HG03521 (cell line): ENCODE results near the gene CCDC171.
"Not testable (repeated sequence)": the region's sequence is repeated elsewhere in the genome, so short reads cannot be mapped to it uniquely, and the experiment has no call there.

Source experiments
- ATAC-seq: cut with Tn5 transposase; IDR thresholded peaks from one replicate; pipeline ENCODE4 v1.9.1; 2021; ENCODE audit warnings: mild to moderate bottlenecking, moderate library complexity; ENCODE audit not compliant: unreplicated experiment

The CCDC171 gene

GRCh38 chr9:15552636-15553527 is at the start of gene CCDC171:
CCDC171 (plus strand) TSS chr9:15553043; CDS start chr9:15564089, 11,046 bp downstream.
- peak; percentile 78 for ATAC-seq

GRCh38 chr9:15505921-15506320 is 46.9 kb upstream of the CCDC171 start:
- ATAC-seq: no peak

- peak; percentile 42 for ATAC-seq
Measured at GRCh38 chr9:15509931-15510788, 42.7 kb upstream of the CCDC171 start.

DNA sequence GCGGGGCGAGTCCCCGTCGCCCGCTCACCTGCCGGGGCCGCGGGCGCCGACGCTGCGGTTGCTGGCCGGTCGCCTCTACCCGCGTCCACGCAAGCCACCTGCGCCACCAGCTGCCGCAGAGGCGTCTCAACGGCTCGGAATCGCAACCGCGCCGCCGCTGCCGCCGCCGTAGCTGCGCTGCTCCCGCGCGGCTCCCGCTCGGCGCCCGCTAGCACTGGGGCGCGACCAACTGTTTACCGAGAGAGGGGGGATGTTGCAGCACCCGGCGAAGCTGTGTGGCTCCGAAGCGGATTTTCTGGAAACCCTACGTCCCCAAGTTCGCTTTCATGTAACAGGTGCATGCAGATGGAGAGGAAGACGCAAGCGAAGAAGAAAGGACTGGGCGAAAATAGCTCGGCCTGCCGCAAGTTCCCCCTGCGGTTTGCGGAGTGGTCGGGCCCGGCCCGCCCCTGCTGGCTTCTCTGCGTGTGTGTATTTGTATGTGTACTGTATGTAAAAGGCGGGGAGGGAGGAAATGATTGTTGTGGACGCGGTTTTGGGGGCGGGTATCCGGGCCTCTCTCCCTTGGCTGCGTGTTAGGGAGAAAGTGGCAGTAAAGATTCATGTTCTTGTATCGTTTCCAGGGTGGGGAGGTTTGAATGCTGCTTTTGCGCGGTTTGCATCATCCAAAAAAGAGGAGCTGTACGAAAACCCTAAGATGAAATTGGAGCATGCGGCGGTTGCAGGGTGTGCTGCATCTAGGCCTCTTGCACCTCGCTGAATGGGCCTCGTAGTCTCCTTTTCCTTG is 41.9 kb upstream of the CCDC171 start, which contains the start of gene PSIP1:
PSIP1 (minus strand) TSS at position 182 of the 787 bp plus-strand sequence. CDS start 782 bp downstream, outside the sequence.
- ATAC-seq: peak; percentile 73

GRCh38 chr9:15512204-15512603 is 40.6 kb upstream of the CCDC171 start:
- no peak for ATAC-seq

GRCh38 chr9:15512889-15513288 is 40.0 kb upstream of the CCDC171 start:
- no peak for ATAC-seq

GRCh38 chr9:15513335-15513734 is 39.5 kb upstream of the CCDC171 start:
- ATAC-seq: no peak

DNA sequence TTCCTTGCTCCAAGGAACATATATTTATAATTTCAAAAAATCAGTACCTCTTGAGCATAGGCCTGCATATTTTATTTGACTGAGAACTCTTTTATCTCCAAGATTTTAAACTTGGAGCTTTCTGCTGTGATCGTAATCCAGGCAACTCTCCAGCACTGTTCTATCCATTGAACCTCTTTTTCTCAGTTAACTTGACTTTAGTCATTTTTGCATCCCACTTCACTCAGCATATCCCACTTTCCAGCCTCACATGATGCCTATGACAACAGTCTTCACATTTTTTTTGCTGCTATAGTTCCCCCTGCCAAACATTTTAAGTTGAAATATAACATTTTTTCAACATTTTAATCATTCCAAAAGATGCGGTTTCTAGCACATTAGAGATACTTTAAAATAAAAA is 33.0 kb upstream of the CCDC171 start:
- ATAC-seq: no peak

- no peak for ATAC-seq
Measured at GRCh38 chr9:15521254-15521653, 31.6 kb upstream of the CCDC171 start.

DNA sequence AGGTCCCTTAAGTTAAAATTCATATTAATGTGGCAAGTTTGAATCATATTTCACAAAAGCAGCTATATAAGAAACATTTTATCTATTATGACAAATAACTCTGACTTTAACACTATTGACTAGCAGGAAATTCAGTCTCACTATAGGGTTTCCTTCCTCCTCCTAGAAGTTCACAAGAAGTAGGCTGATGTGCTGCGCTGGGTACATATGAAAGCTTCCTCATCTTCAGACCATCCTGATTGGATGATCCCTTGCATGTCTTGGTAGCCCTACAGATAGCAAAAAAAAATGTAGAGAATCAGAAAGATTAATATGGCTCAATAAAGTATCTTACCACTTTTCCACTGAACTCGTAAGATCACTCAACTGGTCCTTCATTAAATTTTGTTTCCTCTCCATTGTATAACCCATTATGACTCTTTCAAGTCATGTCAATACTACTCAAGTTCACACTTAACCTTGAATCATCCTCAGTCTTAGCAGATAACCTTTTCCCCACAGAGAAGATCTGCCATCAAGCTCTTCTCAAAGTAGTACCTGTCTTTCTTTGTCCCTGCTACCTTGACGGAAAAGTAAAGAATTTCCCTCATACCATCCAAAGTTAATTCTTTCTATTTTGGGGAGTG is 30.6 kb upstream of the CCDC171 start:
- no peak for ATAC-seq

- no peak for ATAC-seq
Measured at GRCh38 chr9:15524845-15525455, 27.9 kb upstream of the CCDC171 start.

GRCh38 chr9:15525958-15526357 is 26.9 kb upstream of the CCDC171 start:
- ATAC-seq: no peak

DNA sequence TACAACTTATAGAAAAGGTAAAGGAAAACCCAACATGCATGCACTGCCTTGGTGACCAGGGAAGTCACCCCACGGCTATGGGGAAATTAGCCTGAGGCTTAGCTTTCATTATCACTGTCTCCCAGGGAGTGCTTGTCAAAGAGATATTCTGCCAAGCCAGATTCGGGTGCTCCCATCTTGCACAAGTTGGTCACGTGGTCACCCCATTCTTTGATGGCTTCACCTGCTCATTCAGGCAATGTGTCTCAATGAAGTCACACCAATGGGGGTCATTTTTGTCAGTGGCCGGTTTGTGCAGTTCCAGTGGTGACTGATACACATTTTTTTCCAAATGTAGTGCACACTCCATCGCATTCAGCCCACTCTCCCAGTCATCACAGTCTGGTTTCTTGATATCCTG is 25.8 kb upstream of the CCDC171 start:
- ATAC-seq: not testable (repeated sequence)

GRCh38 chr9:15529566-15530324 is 23.1 kb upstream of the CCDC171 start:
- ATAC-seq: peak; percentile 79

DNA sequence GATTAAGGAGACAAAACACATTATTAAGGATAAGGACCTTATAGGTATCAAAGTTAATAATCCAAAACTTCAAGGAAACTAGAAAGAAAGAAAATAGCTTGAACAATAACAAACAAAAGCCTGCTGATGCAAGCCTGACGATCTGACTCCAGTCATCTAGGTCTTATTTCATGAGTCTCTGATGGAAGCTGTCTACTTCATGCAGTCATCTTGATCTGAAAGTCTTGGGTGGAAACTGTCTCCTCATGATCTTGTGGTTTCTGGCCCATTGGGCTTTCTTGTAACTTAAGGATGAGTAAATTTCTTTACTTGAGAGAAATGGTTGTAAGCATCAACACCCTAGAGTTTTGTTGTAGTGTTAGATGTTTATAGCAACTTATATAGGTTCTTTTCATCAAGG is 21.5 kb upstream of the CCDC171 start:
- ATAC-seq: peak; percentile 30

GRCh38 chr9:15541872-15542271 is 11.0 kb upstream of the CCDC171 start:
- no peak for ATAC-seq

DNA sequence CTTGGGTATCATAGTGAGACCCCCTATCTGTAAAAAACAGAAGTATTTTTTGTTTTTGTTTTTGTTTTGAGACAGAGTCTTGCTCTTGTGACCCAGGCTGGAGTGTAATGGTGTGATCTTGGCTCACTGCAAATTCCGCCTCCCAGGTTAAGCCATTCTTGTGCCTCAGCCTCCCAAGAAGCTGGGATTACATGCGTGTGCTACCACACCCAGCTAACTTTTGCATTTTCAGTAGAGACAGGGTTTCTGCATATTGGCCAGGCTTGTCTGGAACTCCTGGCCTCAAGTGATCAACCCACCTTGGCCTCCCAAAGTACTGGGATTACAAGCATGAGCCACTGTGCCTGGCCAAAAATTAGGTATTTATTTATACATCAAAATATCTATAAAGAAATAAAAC is 10.2 kb upstream of the CCDC171 start:
- no peak for ATAC-seq

DNA sequence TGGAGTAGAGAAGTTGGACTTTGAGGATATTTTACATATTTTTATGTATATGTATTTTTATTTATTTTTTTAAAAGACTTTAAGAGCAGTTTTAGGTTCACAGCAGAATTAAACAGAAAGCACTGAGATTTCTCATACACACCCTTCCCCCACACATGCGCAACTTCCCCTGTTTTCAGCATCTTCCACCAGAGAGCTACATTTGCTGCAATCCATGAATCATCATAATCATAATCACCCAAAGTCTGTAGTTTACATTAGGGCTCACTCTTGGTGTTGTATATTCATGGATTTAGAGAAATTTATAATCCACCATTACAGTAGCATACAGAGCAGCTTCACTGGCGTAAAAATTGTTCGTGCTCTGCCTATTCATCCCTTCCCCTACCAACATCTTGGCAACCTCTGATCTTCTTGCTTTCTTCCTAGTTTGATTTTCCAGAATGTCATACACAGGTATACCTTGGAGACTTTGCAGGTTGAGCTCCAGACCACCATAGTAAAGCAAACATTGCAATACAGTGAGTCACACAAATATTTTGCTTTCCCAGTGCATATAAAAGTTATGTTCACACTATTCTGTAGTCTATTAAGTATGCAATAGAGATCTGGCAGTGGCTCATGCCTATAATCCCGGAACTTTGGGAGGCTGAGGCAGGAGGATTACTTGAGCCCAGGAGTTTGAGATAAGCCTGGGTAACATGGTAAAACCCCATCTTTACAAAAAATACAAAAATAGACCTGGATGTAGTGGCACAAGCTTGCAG is 9.6 kb upstream of the CCDC171 start:
- ATAC-seq: no peak
